GM21360 (cell line): ENCODE measurements around the gene C5orf46.
"Not testable (repeated sequence)": the region's sequence is repeated elsewhere in the genome, so short reads cannot be mapped to it uniquely, and the experiment has no call there.

Experiments
- ATAC-seq: cut with Tn5 transposase; IDR thresholded peaks from one replicate; pipeline ENCODE4 v1.9.1; 2021; ENCODE audit warnings: mild to moderate bottlenecking, moderate library complexity; ENCODE audit not compliant: unreplicated experiment

C5orf46 gene

DNA sequence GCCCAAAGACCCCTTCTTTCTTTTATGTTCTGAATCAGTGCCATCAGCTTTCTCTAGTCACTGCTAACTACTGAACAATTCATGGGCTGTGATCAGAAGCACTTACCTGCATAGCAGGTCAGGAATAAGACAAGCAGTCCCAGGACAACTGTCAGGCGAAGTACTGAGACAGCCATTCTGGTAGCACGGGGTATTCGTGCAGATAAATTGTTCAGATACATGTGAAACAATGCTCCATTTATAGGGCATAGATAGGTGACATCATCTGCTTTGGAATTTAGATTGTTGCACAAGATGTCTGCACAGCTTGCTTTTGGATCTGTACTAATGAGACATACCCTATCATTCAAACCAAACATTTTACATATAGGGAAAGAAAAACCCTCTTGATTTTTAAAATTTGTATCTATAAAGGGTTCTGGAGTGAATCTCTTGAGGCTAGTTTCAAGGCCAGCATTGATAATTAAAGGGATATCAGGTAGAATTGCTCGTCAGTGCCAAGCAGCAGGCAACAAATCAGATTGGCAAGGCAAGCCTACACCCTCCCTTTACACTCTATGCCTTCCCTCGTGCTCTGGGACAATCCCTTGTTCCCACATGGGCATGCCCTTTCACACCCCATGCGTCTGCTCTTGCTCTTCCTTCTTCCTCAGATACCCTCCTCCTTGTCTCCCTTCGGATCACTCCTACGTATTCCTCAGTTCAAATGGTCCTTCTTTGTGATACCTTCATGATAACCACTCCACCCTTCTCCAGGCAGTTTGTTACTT lies at the start of gene C5orf46:
TSS of gene C5orf46 (minus strand) at position 213 of the 770 bp plus-strand sequence. CDS start at position 176, 37 bp downstream.
- no peak for ATAC-seq

DNA sequence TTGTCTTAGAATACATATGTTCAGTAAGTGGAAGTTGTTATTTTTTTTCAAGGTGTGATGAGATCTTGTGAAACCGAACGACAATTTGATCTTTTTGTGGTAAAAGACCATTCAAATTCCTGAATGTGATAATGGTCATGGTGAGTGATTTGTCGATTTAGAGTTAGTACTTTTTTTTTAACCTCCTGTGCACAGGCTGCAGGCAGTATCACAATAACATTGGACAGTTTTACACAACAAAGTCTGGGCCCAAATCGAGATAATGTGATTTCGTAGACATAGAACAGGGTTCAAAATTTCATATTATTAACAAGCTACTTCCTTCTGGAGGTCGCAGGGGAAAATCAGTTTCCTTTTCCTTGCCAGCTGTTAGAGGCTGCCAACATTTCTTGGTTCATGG lies 48.6 kb upstream of the C5orf46 start:
- no peak for ATAC-seq

DNA sequence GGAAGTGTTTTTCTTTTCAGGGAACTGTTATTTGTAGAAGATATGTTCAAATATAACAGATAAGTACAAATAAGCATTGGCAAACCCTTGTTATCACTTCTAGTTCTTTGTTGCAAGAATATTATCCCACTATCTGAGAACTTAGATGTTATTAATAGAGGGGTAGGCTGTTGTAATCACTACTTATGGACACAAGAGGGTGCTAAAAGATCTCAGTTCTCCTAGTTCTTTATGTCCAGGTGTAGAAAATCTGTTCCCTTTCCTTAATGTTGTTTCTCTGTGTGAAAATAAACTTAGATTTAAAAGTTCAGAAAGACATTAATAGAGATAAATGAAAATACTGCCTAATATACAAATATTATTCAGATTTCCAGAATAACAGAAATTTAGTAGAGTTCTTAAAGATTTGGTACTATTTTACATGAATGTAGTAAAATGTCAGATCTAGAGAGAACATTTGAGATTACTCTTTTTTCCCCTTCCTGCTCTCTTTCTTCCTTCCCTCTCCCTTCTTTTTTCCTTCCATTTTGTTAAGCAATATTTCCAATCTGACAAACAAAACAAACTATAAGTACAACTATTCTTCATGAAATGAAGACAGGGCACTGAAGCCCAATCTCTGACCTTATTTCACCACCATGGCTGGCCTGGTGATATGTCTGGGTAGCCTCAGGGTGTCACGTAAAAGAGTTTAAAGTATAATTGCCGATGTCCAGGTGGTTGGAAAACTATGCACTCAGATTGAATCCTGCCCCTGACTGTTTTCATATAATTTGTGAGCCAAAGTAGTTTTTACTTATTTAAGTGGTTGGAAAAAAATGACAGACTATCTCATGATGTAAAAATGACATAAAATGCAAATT lies 43.6 kb upstream of the C5orf46 start:
- ATAC-seq: peak; percentile 93

DNA sequence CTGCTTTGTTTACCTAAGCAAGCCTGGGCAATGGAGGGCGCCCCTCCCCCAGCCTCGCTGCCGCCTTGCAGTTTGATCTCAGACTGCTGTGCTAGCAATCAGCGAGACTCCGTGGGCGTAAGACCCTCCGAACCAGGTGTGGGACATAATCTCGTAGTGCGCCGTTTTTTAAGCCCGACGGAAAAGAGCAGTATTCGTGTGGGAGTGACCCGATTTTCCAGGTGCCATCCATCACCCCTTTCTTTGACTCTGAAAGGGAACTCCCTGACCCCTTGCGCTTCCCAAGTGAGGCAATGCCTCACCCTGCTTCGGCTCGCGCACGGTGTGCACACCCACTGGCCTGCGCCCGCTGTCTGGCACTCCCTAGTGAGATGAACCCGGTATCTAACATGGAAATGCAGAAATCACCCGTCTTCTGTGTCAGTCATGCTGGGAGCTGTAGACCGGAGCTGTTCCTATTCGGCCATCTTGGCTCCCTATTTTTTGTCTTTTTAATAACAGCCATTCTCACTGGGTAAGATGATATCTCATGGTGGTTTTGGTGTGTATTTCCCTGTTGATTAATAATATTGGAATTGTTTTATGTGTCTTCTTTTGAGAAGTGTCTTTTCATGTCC lies 40.4 kb upstream of the C5orf46 start:
- not testable (repeated sequence) for ATAC-seq

DNA sequence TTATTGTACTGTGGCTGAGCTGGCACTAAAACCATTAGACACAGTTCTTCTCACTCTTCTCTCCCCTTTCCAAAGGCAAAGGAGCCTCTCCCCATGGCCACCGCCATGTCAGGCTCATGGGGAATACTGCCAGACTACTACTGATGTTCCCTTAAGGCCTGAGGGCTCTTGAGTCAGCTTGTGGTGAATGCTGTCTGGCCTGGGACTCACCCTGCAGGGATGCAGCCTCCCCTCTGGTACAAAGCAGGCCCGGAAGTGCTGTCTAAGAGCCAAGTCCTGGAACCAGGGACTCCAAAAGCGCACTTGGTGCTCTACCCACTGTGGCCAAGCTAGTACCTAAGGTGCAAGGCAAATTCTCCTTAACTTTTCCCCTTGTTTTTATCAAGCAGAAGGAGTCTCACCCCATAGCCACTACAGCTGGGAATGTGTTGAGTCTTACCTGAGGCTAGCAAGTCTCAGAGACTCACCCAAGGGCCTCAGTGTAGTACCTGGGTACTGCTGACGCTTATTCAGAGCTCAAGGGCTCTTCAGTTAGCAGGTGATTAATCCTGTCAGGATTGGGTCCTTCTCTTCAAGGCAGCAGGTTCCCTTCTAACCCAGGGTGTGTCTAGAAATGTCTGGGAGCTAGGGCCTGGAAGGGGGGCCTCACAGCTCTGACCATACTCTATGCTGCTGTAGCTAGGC lies 33.2 kb upstream of the C5orf46 start:
- no peak for ATAC-seq

DNA sequence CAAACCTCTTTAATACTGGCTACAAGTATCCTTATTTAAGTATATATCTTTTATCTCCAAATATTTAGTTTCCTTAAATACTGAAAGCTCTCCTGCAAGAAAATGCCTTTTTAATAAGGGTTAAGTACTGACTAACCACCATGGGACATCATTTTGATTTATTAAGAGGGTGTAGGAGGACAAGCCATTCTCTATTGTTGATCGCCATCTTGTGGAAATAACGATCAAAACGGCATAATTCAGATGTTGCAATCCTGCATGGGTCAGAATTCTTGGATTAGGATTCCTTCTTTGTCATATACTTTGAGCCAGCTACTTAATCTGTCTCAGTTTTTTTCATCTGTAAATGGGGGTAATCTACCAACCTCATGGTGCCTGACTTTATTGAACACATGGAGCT lies 28.7 kb upstream of the C5orf46 start:
- no peak for ATAC-seq

DNA sequence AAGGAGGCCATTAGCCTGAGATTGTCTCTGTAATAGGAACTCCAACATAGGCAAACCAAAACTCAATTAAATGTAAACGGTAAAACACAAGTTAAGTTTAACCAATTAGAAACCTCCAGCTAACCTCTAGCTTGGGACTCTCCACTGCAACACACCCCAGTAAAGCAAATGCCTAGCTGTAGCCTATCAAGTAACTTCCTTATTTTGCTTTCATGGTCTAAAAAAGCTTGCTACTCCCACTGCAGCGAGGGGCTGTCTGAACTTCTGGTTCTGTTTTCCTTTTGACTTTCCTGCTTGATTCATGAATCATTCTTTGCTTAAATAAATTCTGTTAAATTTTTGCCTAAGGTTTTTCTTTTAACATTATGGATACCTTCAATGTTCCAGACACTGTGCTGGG lies 24.4 kb upstream of the C5orf46 start:
- ATAC-seq: peak; percentile 80

DNA sequence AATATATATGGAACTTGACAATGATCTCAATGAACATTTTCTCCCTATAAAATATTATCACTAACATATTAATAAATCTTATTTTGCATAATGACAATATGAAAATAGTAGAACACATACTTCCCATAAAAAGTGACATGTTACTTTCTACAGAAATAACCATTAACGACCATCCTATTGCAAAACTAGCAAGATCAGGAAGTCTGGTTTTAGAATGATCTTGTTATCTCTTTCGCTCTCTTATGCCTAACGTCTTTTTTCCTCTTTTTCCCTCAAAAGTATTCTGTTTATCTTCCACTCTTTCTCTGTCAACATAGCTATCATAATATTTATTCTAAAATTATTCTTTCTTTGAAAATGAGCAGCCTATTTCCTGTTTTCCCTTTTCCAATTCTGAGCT lies 21.6 kb upstream of the C5orf46 start:
- no peak for ATAC-seq

DNA sequence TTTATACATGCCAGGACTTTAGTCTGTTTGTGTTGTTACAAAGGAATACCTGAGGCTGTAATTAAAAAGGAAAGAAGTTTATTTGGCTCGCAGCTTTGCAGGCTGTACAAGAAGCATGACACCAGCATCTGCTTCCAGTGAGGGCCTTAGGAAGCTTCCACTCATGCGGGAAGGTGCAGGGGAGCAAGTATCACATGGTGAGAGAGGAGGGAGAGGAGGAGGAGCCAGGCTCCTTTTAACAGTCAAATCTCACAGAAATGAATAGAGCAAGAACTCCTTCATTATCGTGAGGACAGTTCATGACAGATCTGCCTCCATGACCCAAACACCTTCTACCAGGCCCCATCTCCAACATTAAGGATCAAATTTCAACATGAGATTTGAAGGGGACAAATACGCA lies 18.7 kb upstream of the C5orf46 start:
- ATAC-seq: no peak

DNA sequence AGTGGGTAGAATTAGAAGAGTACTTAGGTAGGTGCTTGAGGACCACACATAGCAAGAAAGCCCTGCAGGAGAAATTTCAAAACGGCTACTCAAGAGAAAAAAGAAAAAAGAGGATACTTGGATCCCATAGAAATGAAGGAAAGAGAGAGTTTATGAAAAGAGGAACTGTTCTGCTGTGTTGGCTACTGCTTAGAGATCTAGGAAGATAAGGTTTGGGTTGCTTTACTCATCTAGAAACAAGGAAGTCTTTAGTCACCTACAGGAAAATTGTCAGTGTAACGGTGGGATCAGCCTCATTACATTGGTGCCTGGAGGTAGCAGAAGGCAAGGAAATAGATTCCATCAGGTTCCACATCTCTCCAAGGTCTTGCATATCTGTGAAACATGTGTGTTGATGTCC lies 14.8 kb upstream of the C5orf46 start:
- no peak for ATAC-seq

DNA sequence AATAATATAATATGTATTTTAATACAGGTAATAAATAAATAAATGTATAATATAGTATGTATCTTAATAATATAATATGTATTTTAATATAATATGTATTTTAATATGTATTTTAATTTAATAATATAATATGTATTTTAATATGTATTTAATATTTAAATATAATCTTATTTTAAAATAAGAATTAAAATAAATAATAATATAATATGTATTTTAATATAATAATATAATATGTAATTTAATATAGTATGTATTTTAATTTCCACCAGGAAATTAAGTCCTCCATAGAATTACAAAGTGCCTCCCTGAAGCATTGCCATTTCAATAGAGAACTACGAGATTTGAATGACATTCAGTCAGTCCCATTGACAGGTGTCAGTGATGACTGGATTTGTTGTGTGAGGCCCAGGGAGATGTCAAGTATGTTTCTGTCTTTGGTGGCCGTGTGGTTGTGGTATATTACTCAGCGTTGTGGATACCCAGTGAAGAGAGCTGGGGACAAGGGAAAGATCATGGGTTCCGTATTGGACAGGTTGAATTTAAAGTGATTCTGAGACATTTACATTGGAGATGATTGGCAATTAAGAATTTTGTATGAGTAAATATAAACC lies 14.2 kb upstream of the C5orf46 start:
- no peak for ATAC-seq

DNA sequence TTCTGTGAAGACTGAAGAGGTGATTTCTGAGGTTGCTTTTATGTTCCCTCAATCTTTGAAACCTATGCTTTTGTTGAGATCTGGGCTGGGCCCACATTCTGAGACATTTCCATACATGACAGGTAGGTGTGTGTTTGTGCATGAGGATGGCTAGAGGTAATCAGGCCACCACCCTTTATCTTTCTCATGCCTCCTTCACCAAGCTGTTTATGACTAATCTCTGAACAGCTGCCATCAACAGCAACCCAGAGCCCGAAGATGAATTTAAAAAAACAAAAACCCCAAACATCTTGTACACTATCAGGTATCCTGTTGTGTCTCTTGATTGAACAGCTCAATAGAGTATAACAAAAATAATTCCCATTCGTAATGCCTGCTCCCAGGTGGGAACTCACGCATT lies 12.6 kb upstream of the C5orf46 start:
- no peak for ATAC-seq

DNA sequence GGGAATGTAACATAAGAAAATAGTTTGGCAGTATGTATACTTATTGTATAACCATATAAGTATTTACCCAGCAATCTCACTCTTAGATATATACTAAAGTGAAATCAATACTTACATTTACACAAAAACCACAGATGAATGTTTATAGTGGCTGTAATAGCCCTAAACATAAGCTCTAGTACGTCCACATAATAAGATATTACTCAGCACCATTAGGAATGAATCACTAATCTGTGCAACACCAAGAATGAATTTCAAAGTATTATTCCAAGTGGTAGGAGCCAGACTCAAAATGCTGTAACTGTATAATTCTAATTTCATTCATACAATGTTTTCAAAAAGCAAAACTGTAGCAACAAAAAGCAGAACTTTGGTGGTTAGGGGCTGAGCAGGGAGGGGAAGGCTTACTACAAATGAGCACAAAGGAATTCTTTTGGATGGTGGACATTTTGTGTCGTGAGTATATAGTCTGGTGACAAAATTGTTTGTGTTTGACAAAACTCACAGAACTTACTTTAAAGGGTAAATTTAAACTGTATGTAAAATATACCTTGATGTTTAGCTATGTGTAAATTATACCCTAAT lies 11.9 kb upstream of the C5orf46 start:
- ATAC-seq: no peak

DNA sequence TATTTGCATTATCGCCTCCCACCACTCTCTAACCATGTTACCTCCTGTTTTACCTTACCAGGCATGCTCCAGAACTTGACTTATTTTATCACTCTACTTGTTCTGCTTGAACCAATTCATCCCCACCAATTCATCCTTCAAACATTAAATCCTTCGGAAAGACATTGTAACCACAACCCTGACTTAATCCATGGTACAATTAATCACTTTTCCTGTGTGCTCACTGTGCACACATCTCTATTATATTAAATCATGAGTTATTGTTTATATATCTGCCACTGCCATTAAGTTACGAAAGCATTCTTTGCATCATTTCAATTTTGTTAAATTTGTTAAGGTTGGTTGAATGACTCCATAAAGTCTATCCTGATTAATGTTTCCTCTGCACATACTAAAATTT lies 7.4 kb upstream of the C5orf46 start:
- no peak for ATAC-seq

DNA sequence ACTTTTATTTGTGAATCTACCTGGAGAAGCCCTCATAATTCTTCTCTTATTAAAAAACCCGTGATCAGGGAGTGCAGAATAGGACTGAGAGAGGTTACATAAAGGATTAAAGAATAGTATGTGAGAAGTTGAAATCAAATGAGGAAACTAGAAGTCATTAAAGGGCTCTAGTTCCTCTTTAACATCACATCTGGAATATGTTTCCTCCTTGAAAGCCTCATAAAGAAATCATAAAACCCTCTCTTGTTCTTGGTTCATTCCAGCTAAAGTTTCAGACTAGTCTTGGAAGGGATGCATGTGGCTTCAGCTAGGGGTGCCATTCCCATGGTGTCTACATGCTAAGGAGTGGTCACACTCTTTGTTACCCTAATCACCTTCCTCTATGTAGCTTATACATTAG lies 5.7 kb upstream of the C5orf46 start:
- no peak for ATAC-seq

DNA sequence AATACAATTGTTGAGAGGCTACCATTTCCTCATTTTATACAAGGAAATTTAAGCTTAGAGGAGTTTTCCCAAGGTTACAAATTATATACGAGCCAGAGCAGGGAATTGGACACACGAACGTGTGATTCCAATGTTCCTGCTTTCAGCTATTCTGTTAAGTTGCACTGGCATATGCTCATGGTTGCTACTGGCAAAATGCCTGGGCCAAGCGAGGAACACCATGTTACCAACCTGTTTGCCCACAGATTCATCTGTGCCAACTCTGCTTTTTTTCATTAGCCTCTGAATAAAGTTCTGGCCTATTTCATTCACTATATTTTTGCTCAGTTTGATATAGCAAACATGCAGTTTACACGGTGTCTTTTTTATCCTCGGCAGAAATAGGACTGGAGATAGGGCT lies 5.1 kb upstream of the C5orf46 start:
- ATAC-seq: no peak

DNA sequence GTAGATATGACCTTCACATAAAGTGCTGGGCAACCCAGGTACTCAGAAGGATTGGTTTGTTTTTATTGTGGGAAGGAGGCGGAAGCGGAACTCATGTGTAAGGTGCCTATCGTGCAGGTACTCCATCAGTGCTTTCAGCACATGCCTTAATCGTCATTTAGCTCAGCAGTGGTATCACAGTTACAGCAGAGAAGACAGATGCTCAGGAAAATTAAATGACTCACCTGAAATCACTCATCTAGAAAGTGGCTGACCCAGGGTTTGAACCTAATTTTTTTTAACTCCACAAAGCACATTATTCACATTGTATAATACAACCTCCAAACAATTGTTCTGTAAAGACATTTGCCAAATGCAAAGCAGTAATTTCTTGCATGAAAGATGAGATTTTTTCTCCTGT lies 2.2 kb downstream of the C5orf46 start:
- ATAC-seq: no peak

DNA sequence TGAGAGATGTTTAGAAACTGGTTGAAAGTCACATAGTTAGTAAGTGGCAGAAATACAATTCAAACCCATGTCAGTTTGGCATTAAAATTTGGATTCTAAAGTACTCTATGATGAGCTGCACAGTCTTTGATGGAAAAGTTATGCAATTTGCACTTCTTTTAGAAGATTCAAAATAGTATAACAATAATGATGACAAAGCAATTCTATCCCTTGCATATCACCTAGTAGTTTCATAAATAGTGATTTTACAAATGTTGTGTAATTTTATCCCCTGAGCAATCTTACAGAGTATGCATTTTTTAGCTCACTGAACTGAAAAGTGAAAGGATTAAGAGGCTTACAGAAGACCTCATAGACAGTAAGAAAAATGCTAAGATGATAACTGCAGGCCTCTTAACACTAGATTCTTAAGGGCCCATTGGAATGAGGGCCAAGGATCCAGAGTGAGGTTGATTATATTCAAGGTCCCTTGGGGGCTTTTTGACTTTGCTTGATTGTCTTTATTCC lies 3.7 kb downstream of the C5orf46 start:
- ATAC-seq: no peak

DNA sequence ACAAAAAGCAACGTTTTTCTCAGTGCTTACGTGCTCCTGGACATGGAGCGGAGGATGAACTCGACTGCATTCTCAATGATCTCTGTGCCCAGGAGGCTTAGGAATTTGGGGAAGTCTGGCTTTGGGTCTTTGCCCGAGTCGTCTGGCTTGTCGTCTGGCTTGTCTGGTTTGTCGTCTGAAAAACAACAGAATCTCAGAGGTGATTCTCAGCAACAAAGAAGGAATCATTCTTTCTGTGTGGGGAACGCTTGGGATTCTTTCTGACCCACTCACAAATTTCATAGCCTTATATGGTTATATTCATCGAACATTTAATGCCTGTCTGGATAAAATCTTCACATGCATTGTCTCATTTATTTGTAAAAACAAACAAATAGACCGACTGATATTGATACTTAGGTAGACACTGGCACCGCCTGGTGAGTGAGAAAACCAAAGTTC lies 4.7 kb downstream of the C5orf46 start:
- no peak for ATAC-seq

DNA sequence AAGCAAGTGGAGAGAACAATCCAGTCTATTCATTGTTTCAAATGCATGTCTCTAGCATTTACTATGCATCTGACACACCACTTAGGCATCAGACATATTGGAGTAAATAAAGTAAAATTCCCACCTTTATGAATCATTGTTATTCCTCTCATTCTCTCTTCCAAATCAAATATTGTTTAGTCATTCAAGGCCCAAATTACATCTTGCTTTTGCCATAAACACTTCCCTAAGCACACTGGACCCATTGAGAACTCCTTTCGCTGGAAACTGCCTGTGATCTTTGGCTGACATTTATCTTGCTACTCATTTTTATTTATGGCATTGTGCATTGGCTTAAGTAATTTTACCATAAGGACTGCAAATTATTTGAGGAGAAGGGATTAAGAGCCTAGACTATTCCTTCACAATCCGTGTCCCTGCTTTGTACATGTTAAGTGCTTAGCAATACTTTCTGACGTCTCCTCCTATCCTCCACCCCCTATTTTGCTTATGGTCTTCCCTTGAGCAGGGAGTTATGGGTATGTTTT lies 7.4 kb downstream of the C5orf46 start:
- ATAC-seq: no peak
